ENCODE data around the gene CRIP2. TPM values are rescaled to one million over a fixed set of nuclear protein-coding genes. Genes with fewer than 3 reads are reported as not detected.

The CRIP2 gene
- total RNA-seq, 1 donor from 2014 or later = 19.2 TPM

DNA sequence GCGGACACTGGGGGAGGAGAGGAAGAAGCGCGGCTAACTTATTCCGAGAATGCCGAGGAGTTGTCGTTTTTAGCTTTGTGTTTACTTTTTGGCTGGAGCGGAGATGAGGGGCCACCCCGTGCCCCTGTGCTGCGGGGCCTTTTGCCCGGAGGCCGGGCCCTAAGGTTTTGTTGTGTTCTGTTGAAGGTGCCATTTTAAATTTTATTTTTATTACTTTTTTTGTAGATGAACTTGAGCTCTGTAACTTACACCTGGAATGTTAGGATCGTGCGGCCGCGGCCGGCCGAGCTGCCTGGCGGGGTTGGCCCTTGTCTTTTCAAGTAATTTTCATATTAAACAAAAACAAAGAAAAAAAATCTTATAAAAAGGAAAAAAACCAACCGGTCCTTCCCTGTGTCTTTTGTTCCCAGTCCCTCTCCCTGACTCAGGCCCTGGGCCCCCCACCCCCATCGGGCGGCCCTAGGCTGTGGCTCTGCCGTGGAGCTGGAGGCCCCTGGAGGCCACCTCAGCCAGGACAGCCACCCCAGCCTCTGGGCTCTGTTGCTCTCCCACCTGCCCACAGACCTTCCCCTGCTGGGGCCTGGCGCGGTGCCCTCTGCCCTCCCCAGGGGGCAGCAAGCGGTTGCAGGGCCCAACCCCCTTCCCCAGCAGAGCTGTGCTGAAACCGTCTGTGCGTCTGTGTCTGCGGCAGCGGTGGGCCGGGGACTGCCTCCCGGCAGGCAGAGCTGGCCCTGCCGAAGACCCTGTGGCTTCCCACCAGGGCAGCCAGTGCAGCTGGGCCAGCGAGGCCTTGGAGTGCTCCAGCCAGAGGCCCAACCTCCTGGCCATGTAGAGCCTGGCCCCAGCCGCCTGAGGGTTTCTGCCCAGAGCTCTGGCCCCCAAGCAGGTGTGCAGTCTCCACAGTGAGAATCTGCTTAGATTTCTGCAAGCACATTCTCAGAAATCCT, 4.0 kb upstream of the CRIP2 start:
- TF ChIP-seq, protein P1, sequence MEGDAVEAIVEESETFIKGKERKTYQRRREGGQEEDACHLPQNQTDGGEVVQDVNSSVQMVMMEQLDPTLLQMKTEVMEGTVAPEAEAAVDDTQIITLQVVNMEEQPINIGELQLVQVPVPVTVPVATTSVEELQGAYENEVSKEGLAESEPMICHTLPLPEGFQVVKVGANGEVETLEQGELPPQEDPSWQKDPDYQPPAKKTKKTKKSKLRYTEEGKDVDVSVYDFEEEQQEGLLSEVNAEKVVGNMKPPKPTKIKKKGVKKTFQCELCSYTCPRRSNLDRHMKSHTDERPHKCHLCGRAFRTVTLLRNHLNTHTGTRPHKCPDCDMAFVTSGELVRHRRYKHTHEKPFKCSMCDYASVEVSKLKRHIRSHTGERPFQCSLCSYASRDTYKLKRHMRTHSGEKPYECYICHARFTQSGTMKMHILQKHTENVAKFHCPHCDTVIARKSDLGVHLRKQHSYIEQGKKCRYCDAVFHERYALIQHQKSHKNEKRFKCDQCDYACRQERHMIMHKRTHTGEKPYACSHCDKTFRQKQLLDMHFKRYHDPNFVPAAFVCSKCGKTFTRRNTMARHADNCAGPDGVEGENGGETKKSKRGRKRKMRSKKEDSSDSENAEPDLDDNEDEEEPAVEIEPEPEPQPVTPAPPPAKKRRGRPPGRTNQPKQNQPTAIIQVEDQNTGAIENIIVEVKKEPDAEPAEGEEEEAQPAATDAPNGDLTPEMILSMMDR (IDR thresholded peaks at IDR 0.05; ENCODE audit: unreplicated experiment) = no peak

DNA sequence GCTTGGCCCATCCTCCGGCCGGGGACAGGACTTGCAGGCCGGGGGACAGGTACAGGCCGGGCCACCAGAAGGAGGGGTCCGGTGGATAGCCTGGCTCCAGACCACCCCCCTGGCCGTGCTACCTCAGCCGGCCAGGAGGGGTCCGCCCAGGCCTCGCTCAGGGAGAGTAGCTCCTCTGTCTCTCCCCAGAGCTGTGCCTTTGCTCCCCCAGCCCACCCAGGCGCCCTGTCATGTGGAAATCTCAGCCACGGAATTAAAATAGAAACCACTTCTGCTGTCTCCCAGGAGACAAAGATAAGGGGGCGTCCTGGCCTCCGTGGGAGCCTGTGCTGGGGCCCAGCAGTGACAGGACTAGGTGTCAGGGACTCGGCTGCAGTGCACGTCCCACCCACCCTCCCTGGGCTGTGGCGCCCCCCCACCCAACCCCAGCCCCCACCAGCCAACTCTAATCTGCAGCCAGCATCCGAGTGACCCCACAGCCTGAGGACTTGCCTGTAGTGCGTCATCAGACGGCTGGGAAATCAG, 3.3 kb upstream of the CRIP2 start:
- no peak for DNase-seq (ENCODE audit: low spot score in 2 of 2, unreplicated experiment in 2 of 2)
- H3K36me3 Mint-ChIP-seq = no peaks in the 10 kb centered on the region
- H3K27me3 Mint-ChIP-seq (ENCODE audit: low read depth) = peaks cover 7% of the 10 kb centered on the region
- no peak overlapping the region for H3K27ac Mint-ChIP-seq
- H3K9me3 Mint-ChIP-seq = no peaks in the 10 kb centered on the region
- peaks cover 9% of the 10 kb centered on the region for H3K4me1 Mint-ChIP-seq
- no peak overlapping the region for H3K4me3 Mint-ChIP-seq
- TF ChIP-seq, protein P1 (IDR thresholded peaks at IDR 0.05; ENCODE audit: unreplicated experiment) = peak; percentile 34

More for the DNA sequence above, 4.0 kb upstream of the CRIP2 start:
- no peaks in the 10 kb centered on the region for H3K9me3 Mint-ChIP-seq
- no peak for DNase-seq (ENCODE audit: low spot score in 2 of 2, unreplicated experiment in 2 of 2)
- H3K4me3 Mint-ChIP-seq = no peak overlapping the region
- H3K36me3 Mint-ChIP-seq = no peaks in the 10 kb centered on the region
- H3K4me1 Mint-ChIP-seq = peaks cover 4% of the 10 kb centered on the region
- no peak overlapping the region for H3K27ac Mint-ChIP-seq
- peaks cover 4% of the 10 kb centered on the region for H3K27me3 Mint-ChIP-seq (ENCODE audit: low read depth)

DNA sequence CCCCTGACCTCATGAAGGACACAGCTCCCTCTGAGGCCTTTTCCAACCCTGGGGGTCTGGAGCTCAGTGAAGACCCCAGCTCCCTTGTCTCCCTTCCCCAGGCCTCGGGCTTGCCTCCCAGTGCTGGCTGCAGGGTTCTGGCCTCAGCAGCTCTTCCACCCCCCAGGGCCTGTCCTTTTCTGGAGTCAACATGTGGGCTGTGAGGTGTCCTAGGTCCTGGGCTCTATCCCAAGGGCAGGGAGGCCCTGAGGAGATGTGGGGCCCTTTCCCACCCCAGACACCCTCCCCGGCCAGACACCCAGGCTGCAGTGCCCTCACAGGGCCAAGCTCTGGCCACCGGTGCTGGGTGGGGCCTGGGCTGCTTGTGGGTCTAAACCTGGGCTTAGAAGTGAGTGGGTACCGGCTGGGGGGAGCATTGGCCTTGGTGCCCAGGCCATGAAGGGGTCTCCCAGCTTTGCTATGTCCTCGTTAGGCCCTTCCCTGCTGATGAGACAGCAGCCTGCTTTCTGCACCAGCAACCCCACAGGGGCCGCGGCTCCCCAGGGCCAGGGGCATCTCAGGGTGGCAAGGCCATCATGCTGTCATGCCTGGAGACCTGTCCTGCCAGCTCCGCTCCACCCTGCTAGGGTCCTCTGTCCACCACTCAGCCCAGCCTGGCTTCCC, 2.7 kb upstream of the CRIP2 start:
- Mint-ChIP-seq H3K4me1 (peaks cover 13% of the 10 kb centered on the region), H3K9me3 (no peaks in the 10 kb centered on the region), H3K27me3 (ENCODE audit: low read depth) (peaks cover 11% of the 10 kb centered on the region), H3K27ac (no peak overlapping the region), H3K4me3 (no peak overlapping the region), H3K36me3 (no peaks in the 10 kb centered on the region)
- DNase-seq (ENCODE audit: low spot score in 2 of 2, unreplicated experiment in 2 of 2) = no peak
- TF ChIP-seq, protein P1 (IDR thresholded peaks at IDR 0.05; ENCODE audit: unreplicated experiment) = no peak

DNA sequence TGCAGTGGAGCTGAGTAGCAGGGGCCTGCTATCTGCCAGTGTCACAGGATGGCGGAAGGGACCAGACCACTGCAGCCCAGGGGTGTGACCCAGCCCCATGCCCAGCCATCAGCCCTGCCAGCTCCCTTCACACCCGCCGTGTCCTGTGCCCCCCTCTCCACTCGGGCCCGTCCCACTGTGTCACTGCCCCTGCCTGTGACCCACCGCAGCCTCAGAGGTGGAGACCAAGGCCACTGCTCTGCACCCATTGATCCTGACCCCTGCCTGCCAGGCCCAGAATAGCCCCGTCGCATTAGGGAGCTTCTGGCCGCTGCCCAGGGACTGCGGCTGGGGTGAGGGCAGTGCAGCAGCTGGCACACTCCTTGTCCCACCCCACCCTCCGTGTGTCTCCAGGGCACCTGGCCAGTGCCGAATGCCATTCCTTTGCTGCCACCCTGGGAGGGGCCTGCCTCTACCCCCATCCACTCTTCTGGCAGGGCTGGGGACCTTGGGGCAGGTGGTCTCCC, 2.1 kb upstream of the CRIP2 start:
- no peak for DNase-seq (ENCODE audit: low spot score in 2 of 2, unreplicated experiment in 2 of 2)
- no peaks in the 10 kb centered on the region for H3K36me3 Mint-ChIP-seq
- H3K27me3 Mint-ChIP-seq (ENCODE audit: low read depth) = peaks cover 17% of the 10 kb centered on the region
- TF ChIP-seq, protein P1 (IDR thresholded peaks at IDR 0.05; ENCODE audit: unreplicated experiment) = no peak
- H3K4me3 Mint-ChIP-seq = no peak overlapping the region
- H3K27ac Mint-ChIP-seq = no peak overlapping the region
- H3K4me1 Mint-ChIP-seq = peaks cover 17% of the 10 kb centered on the region
- H3K9me3 Mint-ChIP-seq = no peaks in the 10 kb centered on the region

DNA sequence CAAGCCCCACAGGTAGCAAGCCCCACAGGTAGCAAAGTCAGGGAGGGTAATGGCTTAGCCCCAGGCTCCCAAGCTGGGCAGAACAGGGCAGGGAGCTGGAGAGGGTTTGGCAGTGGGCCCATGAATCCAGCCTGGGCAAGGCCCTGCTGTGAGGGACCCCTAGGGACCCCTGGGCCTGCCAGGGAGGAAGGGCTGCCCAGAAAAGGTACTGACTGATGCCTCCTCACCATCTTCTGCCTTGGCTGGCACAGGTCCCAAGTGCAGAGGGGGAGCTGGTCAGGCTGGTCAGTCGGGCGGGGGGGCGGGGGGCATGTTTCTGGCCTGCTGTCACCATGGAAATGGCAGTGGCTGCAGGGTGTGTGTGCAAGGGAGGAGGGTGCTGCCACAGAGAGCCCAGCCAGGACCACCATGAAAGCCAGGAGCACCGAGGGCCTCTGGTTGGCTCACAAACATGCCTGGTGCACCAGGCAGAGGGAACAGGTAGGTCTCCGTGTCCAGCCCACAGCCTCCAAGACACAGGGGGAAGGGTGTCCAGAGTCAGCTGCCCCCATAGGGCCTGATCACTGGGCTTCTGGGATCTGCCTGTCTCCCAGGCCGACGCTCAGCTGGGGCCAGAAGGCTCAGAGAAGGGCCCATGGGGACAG, 1.5 kb upstream of the CRIP2 start:
- H3K4me3 Mint-ChIP-seq = peak overlapping the region; percentile 36
- H3K4me1 Mint-ChIP-seq = peaks cover 17% of the 10 kb centered on the region
- no peak overlapping the region for H3K27ac Mint-ChIP-seq
- no peaks in the 10 kb centered on the region for H3K9me3 Mint-ChIP-seq
- H3K27me3 Mint-ChIP-seq (ENCODE audit: low read depth) = peaks cover 19% of the 10 kb centered on the region
- TF ChIP-seq, protein P1 (IDR thresholded peaks at IDR 0.05; ENCODE audit: unreplicated experiment) = no peak
- H3K36me3 Mint-ChIP-seq = no peaks in the 10 kb centered on the region
- DNase-seq (ENCODE audit: low spot score in 2 of 2, unreplicated experiment in 2 of 2) = no peak

All from mesothelial cell of epicardium (in vitro differentiated cells).